HepG2 (cell line): Measurements from ENCODE around the gene FUT3. TPM values are rescaled to one million over a fixed set of nuclear protein-coding genes. Genes with fewer than 3 reads are reported as not detected.

Experiments
- AGO1 ChIP-seq: fragments of 200-400 bp; formaldehyde crosslinking; IDR thresholded peaks from 2 replicates; pipeline ENCODE4 v1.6.1; 2017; ENCODE audit warnings: mild to moderate bottlenecking, low read depth, low read length, moderate library complexity; ENCODE audit not compliant: poor library complexity, severe bottlenecking
- EZH2 ChIP-seq: conservative IDR thresholded peaks from 2 replicates; pipeline ENCODE4 v1.6.1; 2012; ENCODE audit warnings: mild to moderate bottlenecking, low read depth, low read length, moderate library complexity
- HMGXB3 ChIP-seq: sonication (generic); formaldehyde crosslinking; IDR thresholded peaks from 2 replicates; pipeline ENCODE4 v1.4.0; 2020; ENCODE audit warnings: missing genetic modification reagents, borderline replicate concordance
- IRF2 ChIP-seq: IDR thresholded peaks from 2 replicates; pipeline ENCODE4 v1.6.1; 2018; ENCODE audit warnings: missing genetic modification reagents, missing compliant biosample characterization
- IRX3 ChIP-seq: sonication (generic); formaldehyde crosslinking; IDR thresholded peaks from 2 replicates; pipeline ENCODE4 v1.8.1; 2023; ENCODE audit warnings: mild to moderate bottlenecking, low read depth, missing genetic modification reagents, borderline replicate concordance
- JDP2 ChIP-seq: sonication (generic); formaldehyde crosslinking; IDR thresholded peaks from 2 replicates; pipeline ENCODE4 v1.8.1; 2022; ENCODE audit warnings: missing genetic modification reagents, borderline replicate concordance
- MIER3 ChIP-seq: IDR thresholded peaks from 2 replicates; pipeline ENCODE4 v1.6.1; 2016; ENCODE audit warnings: missing compliant biosample characterization, borderline replicate concordance
- MTF2 ChIP-seq: sonication (generic); formaldehyde crosslinking; IDR thresholded peaks from 2 replicates; pipeline ENCODE4 v1.5.0; 2020; ENCODE audit warnings: missing genetic modification reagents, borderline replicate concordance
- SETDB1 ChIP-seq: sonication (generic); formaldehyde crosslinking; IDR thresholded peaks from 2 replicates; pipeline ENCODE4 v1.5.1; 2020; ENCODE audit warnings: missing genetic modification reagents, mild to moderate bottlenecking, borderline replicate concordance
- ZFP82 ChIP-seq: sonication (generic); formaldehyde crosslinking; IDR thresholded peaks from 2 replicates; pipeline ENCODE4 v1.5.1; 2020; ENCODE audit warnings: mild to moderate bottlenecking, missing genetic modification reagents, borderline replicate concordance
- ZNF431 ChIP-seq: sonication (generic); formaldehyde crosslinking; IDR thresholded peaks from 2 replicates; pipeline ENCODE4 v1.9.0; 2022; ENCODE audit warnings: missing genetic modification reagents, low read depth, mild to moderate bottlenecking, borderline replicate concordance
- ZNF567 ChIP-seq: sonication (generic); formaldehyde crosslinking; IDR thresholded peaks from 2 replicates; pipeline ENCODE4 v1.8.1; 2023; ENCODE audit warnings: mild to moderate bottlenecking, missing genetic modification reagents, borderline replicate concordance
- ZNF589 ChIP-seq: sonication (generic); formaldehyde crosslinking; conservative IDR thresholded peaks from 2 replicates; pipeline ENCODE4 v1.8.0; 2022; ENCODE audit warnings: mild to moderate bottlenecking, moderate library complexity, missing genetic modification reagents
- ZNF768 ChIP-seq: sonication (generic); formaldehyde crosslinking; IDR thresholded peaks from 2 replicates; pipeline ENCODE4 v1.4.0; 2020; ENCODE audit warnings: missing genetic modification reagents
- polyA plus RNA-seq, 8 experiments: library from polyadenylated mRNA; depleted of rRNA in 3 of 8; stranded (reverse) in 7 of 8; unstranded in 1 of 8; fragments of >200 nt; fragmentation: Illumina TruSeq in 4 of 8; extraction: Trizol in 4 of 8; gene quantifications; 2 replicates each; pipeline versions ENCODE4 v1.2.1 to v1.2.3, GENCODE V29; 2011 to 2016; ENCODE audit warnings: low read depth in 4 of 8, missing spikeins in 1 of 8, mixed read lengths in 1 of 8; ENCODE audit not compliant: insufficient read depth in 1 of 8
- total RNA-seq, 5 experiments: library from RNA; depleted of rRNA; stranded (reverse); fragments of >200 nt; fragmentation: Illumina TruSeq; extraction: Trizol; gene quantifications; 2 replicates each; pipeline ENCODE4 v1.2.3, GENCODE V29; 2016; ENCODE audit warnings: low read depth in 1 of 5
- TF ChIP-seq, protein P1 (sequence below): sonication (generic); formaldehyde crosslinking; IDR thresholded peaks from 2 replicates; pipeline ENCODE4 v1.5.0; 2020; ENCODE audit warnings: mild to moderate bottlenecking, missing genetic modification reagents, moderate library complexity
- TF ChIP-seq, protein P2 (sequence below): sonication (generic); formaldehyde crosslinking; IDR thresholded peaks from 2 replicates; pipeline ENCODE4 v1.4.0; 2020; ENCODE audit warnings: missing genetic modification reagents
- TF ChIP-seq, protein P3 (sequence below): sonication (generic); formaldehyde crosslinking; IDR thresholded peaks from 2 replicates; pipeline ENCODE4 v1.4.0; 2020; ENCODE audit warnings: mild to moderate bottlenecking, missing genetic modification reagents, borderline replicate concordance

FUT3 gene
- total and polyA plus RNA-seq, 2 of the 13 experiments (the other 11 are each of a cell fraction or from before 2014, with no cell fraction given), result 0.53 to 1.1 TPM

- TF ChIP-seq, protein P1, sequence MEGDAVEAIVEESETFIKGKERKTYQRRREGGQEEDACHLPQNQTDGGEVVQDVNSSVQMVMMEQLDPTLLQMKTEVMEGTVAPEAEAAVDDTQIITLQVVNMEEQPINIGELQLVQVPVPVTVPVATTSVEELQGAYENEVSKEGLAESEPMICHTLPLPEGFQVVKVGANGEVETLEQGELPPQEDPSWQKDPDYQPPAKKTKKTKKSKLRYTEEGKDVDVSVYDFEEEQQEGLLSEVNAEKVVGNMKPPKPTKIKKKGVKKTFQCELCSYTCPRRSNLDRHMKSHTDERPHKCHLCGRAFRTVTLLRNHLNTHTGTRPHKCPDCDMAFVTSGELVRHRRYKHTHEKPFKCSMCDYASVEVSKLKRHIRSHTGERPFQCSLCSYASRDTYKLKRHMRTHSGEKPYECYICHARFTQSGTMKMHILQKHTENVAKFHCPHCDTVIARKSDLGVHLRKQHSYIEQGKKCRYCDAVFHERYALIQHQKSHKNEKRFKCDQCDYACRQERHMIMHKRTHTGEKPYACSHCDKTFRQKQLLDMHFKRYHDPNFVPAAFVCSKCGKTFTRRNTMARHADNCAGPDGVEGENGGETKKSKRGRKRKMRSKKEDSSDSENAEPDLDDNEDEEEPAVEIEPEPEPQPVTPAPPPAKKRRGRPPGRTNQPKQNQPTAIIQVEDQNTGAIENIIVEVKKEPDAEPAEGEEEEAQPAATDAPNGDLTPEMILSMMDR (CRISPR knock-in tag), result peak; percentile 19; the same call in 1 of the 2 replicates
- TF ChIP-seq MTF2 (CRISPR knock-in tag) (no peak), ZNF567 (CRISPR knock-in tag) (peak; percentile 67; the same call in 1 of the 2 replicates), ZNF768 (CRISPR knock-in tag) (peak; percentile 78), AGO1 (no peak), MIER3 (CRISPR knock-in tag) (peak; percentile 99), IRF2 (CRISPR knock-in tag) (peak; percentile 92), JDP2 (no peak; the same call in 1 of the 2 replicates), SETDB1 (CRISPR knock-in tag) (no peak), ZFP82 (CRISPR knock-in tag) (no peak), ZNF589 (CRISPR knock-in tag) (peak; percentile 62; the same call in 1 of the 2 replicates), EZH2 (no peak), HMGXB3 (peak; percentile 90; the same call in 1 of the 2 replicates), ZNF431 (peak; percentile 81), IRX3 (CRISPR knock-in tag) (no peak)
- TF ChIP-seq, protein P2, sequence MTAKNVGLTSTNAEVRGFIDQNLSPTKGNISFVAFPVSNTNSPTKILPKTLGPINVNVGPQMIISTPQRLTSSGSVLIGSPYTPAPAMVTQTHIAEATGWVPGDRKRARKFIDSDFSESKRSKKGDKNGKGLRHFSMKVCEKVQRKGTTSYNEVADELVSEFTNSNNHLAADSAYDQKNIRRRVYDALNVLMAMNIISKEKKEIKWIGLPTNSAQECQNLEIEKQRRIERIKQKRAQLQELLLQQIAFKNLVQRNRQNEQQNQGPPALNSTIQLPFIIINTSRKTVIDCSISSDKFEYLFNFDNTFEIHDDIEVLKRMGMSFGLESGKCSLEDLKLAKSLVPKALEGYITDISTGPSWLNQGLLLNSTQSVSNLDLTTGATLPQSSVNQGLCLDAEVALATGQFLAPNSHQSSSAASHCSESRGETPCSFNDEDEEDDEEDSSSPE (CRISPR knock-in tag), result peak; percentile 59
- TF ChIP-seq, protein P3, sequence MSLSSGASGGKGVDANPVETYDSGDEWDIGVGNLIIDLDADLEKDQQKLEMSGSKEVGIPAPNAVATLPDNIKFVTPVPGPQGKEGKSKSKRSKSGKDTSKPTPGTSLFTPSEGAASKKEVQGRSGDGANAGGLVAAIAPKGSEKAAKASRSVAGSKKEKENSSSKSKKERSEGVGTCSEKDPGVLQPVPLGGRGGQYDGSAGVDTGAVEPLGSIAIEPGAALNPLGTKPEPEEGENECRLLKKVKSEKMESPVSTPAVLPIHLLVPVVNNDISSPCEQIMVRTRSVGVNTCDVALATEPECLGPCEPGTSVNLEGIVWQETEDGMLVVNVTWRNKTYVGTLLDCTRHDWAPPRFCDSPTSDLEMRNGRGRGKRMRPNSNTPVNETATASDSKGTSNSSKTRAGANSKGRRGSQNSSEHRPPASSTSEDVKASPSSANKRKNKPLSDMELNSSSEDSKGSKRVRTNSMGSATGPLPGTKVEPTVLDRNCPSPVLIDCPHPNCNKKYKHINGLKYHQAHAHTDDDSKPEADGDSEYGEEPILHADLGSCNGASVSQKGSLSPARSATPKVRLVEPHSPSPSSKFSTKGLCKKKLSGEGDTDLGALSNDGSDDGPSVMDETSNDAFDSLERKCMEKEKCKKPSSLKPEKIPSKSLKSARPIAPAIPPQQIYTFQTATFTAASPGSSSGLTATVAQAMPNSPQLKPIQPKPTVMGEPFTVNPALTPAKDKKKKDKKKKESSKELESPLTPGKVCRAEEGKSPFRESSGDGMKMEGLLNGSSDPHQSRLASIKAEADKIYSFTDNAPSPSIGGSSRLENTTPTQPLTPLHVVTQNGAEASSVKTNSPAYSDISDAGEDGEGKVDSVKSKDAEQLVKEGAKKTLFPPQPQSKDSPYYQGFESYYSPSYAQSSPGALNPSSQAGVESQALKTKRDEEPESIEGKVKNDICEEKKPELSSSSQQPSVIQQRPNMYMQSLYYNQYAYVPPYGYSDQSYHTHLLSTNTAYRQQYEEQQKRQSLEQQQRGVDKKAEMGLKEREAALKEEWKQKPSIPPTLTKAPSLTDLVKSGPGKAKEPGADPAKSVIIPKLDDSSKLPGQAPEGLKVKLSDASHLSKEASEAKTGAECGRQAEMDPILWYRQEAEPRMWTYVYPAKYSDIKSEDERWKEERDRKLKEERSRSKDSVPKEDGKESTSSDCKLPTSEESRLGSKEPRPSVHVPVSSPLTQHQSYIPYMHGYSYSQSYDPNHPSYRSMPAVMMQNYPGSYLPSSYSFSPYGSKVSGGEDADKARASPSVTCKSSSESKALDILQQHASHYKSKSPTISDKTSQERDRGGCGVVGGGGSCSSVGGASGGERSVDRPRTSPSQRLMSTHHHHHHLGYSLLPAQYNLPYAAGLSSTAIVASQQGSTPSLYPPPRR (CRISPR knock-in tag), result peak; percentile 87
These were observed 19.7 kb upstream of the FUT3 start (continued) for GRCh38 chr19:5870986-5871394.
